ENCODE results near the gene CAMK1D.

DNA sequence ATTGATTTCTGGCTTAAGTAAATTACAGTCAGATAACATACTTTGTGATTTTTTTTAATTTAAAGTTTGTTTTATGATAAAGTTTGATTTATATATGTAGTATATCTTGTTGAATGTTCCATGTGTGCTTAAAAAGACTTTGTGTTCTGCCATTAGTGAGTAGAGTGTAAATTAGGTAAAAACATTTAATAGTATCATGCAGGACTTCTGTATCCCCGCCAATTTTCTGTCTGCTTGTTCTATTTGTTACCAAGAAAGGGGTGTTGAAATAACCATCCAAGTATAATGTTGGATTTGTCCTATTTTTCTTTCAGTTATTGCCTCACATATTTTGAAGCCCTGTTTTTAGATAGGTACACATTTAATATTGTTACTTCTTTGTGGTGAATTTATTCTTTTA is 172.1 kb downstream of the CAMK1D start:
- TF ChIP-seq, protein P1, sequence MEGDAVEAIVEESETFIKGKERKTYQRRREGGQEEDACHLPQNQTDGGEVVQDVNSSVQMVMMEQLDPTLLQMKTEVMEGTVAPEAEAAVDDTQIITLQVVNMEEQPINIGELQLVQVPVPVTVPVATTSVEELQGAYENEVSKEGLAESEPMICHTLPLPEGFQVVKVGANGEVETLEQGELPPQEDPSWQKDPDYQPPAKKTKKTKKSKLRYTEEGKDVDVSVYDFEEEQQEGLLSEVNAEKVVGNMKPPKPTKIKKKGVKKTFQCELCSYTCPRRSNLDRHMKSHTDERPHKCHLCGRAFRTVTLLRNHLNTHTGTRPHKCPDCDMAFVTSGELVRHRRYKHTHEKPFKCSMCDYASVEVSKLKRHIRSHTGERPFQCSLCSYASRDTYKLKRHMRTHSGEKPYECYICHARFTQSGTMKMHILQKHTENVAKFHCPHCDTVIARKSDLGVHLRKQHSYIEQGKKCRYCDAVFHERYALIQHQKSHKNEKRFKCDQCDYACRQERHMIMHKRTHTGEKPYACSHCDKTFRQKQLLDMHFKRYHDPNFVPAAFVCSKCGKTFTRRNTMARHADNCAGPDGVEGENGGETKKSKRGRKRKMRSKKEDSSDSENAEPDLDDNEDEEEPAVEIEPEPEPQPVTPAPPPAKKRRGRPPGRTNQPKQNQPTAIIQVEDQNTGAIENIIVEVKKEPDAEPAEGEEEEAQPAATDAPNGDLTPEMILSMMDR (IDR thresholded peaks at IDR 0.05), result no peak
- no peak for TF ChIP-seq POLR2AphosphoS5 (IDR thresholded peaks at IDR 0.05)
- TF ChIP-seq POLR2A (IDR thresholded peaks at IDR 0.05), result no peak
